HepG2 (cell line): Measurements from ENCODE around the gene ALG14. TPM values are rescaled to one million over a fixed set of nuclear protein-coding genes. Genes with fewer than 3 reads are reported as not detected.

ENCODE experiments used
- CEBPB ChIP-seq: IDR thresholded peaks from 2 replicates; pipeline ENCODE4 v1.6.1; 2011; ENCODE audit warnings: low read depth, low read length, improper control_type of control experiment, borderline replicate concordance
- DPF2 ChIP-seq: sonication (generic); formaldehyde crosslinking; IDR thresholded peaks from 2 replicates; pipeline ENCODE4 v1.4.0; 2020; ENCODE audit warnings: mild to moderate bottlenecking, low read depth, missing genetic modification reagents, borderline replicate concordance
- DRAP1 ChIP-seq: IDR thresholded peaks from 2 replicates; pipeline ENCODE4 v1.6.1; 2016; ENCODE audit warnings: missing genetic modification reagents, missing compliant biosample characterization
- FUBP1 ChIP-seq: sonication (generic); formaldehyde crosslinking; IDR thresholded peaks from 2 replicates; pipeline ENCODE4 v1.5.1; 2020; ENCODE audit warnings: missing genetic modification reagents, mild to moderate bottlenecking, borderline replicate concordance
- HMG20A ChIP-seq: IDR thresholded peaks from 2 replicates; pipeline ENCODE4 v1.6.1; 2016; ENCODE audit warnings: borderline replicate concordance
- IRF2 ChIP-seq: IDR thresholded peaks from 2 replicates; pipeline ENCODE4 v1.6.1; 2018; ENCODE audit warnings: missing genetic modification reagents, missing compliant biosample characterization
- JUND ChIP-seq: sonication (generic); formaldehyde crosslinking; IDR thresholded peaks from 2 replicates; pipeline ENCODE4 v1.8.0; 2022; ENCODE audit warnings: mild to moderate bottlenecking, missing genetic modification reagents
- MAX ChIP-seq: IDR thresholded peaks from 2 replicates; pipeline ENCODE4 v1.6.1; 2012; ENCODE audit warnings: inconsistent platforms
- MAZ ChIP-seq, 2 experiments: sonication (generic) in 1 of 2; formaldehyde crosslinking in 1 of 2; IDR thresholded peaks; 2 replicates each; pipeline versions ENCODE4 v1.5.0 to v1.6.1; 2012 to 2020; ENCODE audit warnings: low read depth in 2 of 2, mild to moderate bottlenecking in 2 of 2, borderline replicate concordance in 1 of 2, improper control_type of control experiment in 1 of 2, low read length in 1 of 2, missing genetic modification reagents in 1 of 2, moderate library complexity in 1 of 2
- NKX3-1 ChIP-seq: sonication (generic); formaldehyde crosslinking; IDR thresholded peaks from 2 replicates; pipeline ENCODE4 v1.5.0; 2020; ENCODE audit warnings: missing genetic modification reagents
- PHF21A ChIP-seq: sonication (generic); formaldehyde crosslinking; IDR thresholded peaks from 2 replicates; pipeline ENCODE4 v1.5.0; 2020; ENCODE audit warnings: mild to moderate bottlenecking, missing genetic modification reagents
- RBFOX2 ChIP-seq: fragments of 200-400 bp; formaldehyde crosslinking; IDR thresholded peaks from 2 replicates; pipeline ENCODE4 v1.6.1; 2017; ENCODE audit warnings: low read depth, mild to moderate bottlenecking, low read length
- SMC3 ChIP-seq: IDR thresholded peaks from 2 replicates; pipeline ENCODE4 v1.6.1; 2011; ENCODE audit warnings: low read length, improper control_type of control experiment
- SP140L ChIP-seq: sonication (generic); formaldehyde crosslinking; IDR thresholded peaks from 2 replicates; pipeline ENCODE4 v1.4.0; 2020; ENCODE audit warnings: missing genetic modification reagents, borderline replicate concordance
- TAF1 ChIP-seq: sonication (generic); formaldehyde crosslinking; IDR thresholded peaks from 2 replicates; pipeline ENCODE4 v1.4.0; 2020; ENCODE audit warnings: missing genetic modification reagents
- TFAP4 ChIP-seq: sonication (generic); IDR thresholded peaks from 2 replicates; pipeline ENCODE4 v1.6.1; 2016; ENCODE audit warnings: low read depth, borderline replicate concordance
- THAP11 ChIP-seq: IDR thresholded peaks from 2 replicates; pipeline ENCODE4 v1.6.1; 2016; ENCODE audit warnings: missing biosample characterization, missing genetic modification reagents
- ZMAT3 ChIP-seq: sonication (generic); formaldehyde crosslinking; conservative IDR thresholded peaks from 2 replicates; pipeline ENCODE4 v1.7.0; 2021; ENCODE audit warnings: missing genetic modification reagents
- ZNF101 ChIP-seq: sonication (generic); formaldehyde crosslinking; IDR thresholded peaks from 2 replicates; pipeline ENCODE4 v1.4.0; 2020; ENCODE audit warnings: mild to moderate bottlenecking, low read depth, missing genetic modification reagents, borderline replicate concordance
- ZNF207 ChIP-seq: fragments of 450-650 bp; IDR thresholded peaks from 2 replicates; pipeline ENCODE4 v1.6.1; 2016; ENCODE audit warnings: antibody characterized with exemption, borderline replicate concordance
- ZNF253 ChIP-seq: sonication (generic); formaldehyde crosslinking; IDR thresholded peaks from 2 replicates; pipeline ENCODE4 v1.8.0; 2022; ENCODE audit warnings: mild to moderate bottlenecking, missing genetic modification reagents, borderline replicate concordance
- ZNF678 ChIP-seq: sonication (generic); formaldehyde crosslinking; IDR thresholded peaks from 2 replicates; pipeline ENCODE4 v1.4.0; 2020; ENCODE audit warnings: mild to moderate bottlenecking, missing genetic modification reagents
- polyA plus RNA-seq, 8 experiments: library from polyadenylated mRNA; depleted of rRNA in 3 of 8; stranded (reverse) in 7 of 8; unstranded in 1 of 8; fragments of >200 nt; fragmentation: Illumina TruSeq in 4 of 8; extraction: Trizol in 4 of 8; gene quantifications; 2 replicates each; pipeline versions ENCODE4 v1.2.1 to v1.2.3, GENCODE V29; 2011 to 2016; ENCODE audit warnings: low read depth in 4 of 8, missing spikeins in 1 of 8, mixed read lengths in 1 of 8; ENCODE audit not compliant: insufficient read depth in 1 of 8
- total RNA-seq, 5 experiments: library from RNA; depleted of rRNA; stranded (reverse); fragments of >200 nt; fragmentation: Illumina TruSeq; extraction: Trizol; gene quantifications; 2 replicates each; pipeline ENCODE4 v1.2.3, GENCODE V29; 2016; ENCODE audit warnings: low read depth in 1 of 5

The ALG14 gene
- total and polyA plus RNA-seq, 2 of the 13 experiments (the other 11 are each of a cell fraction or from before 2014, with no cell fraction given), result 4.5 to 12.7 TPM

- TF ChIP-seq RBFOX2 (peak; percentile 47; the same call in 1 of the 2 replicates), ZNF207 (no peak), TFAP4 (no peak), IRF2 (CRISPR knock-in tag) (0 out of 2 replicates have a peak, but pooled peaks have one; percentile 55), DRAP1 (peak; percentile 37; the same call in 1 of the 2 replicates), ZMAT3 (CRISPR knock-in tag) (no peak), DPF2 (CRISPR knock-in tag) (no peak), MAZ (IDR thresholded peaks at IDR 0.05; ENCODE audit: borderline replicate concordance, low read depth, low read length) (no peak), MAZ (CRISPR knock-in tag; IDR thresholded peaks at IDR 0.05; ENCODE audit: low read depth) (0 out of 2 replicates have a peak, but pooled peaks have one; percentile 11), ZNF101 (CRISPR knock-in tag) (no peak), ZNF678 (CRISPR knock-in tag) (no peak), SMC3 (no peak), SP140L (no peak), FUBP1 (no peak), CEBPB (no peak), ZNF253 (CRISPR knock-in tag) (no peak), PHF21A (CRISPR knock-in tag) (peak; percentile 52), HMG20A (CRISPR knock-in tag) (no peak; the same call in 1 of the 2 replicates), JUND (CRISPR knock-in tag) (no peak), NKX3-1 (CRISPR knock-in tag) (peak; percentile 48), MAX (peak; percentile 78), THAP11 (CRISPR knock-in tag) (peak; percentile 49; the same call in 1 of the 2 replicates), TAF1 (CRISPR knock-in tag) (no peak)
Observed at GRCh38 chr1:95068956-95069709, 3.6 kb downstream of the ALG14 start (continued).
